Ovary (tissue), 9 donors: ENCODE measurements around the gene TVP23C. TPM values are rescaled to one million over a fixed set of nuclear protein-coding genes. Genes with fewer than 3 reads are reported as not detected.
A peak's percentile ranks its signal among the peaks of the same experiment; 100 is the strongest.
"Not testable (repeated sequence)": the region's sequence is repeated elsewhere in the genome, so short reads cannot be mapped to it uniquely, and the experiment has no call there.

ENCODE experiments used
- DNase-seq, 5 donors: peaks; one replicate each; pipeline ENCODE4 v3.0.0-alpha.2; 2019 to 2020
- H3K27ac ChIP-seq, 2 donors: fragments of 200-600 bp; one replicate each; pipeline versions ENCODE4 v1.5.1 to v1.8.0; 2019 to 2022
- H3K27me3 ChIP-seq: fragments of 200-600 bp; one replicate; pipeline ENCODE4 v1.8.0; 2022
- H3K36me3 ChIP-seq: fragments of 200-600 bp; sonication (generic); one replicate; pipeline ENCODE4 v1.5.1; 2019
- H3K4me1 ChIP-seq: one replicate; pipeline ENCODE4 v1.8.1; 2013; ENCODE audit warnings: mild to moderate bottlenecking, moderate library complexity; ENCODE audit not compliant: insufficient read depth
- H3K4me3 ChIP-seq: fragments of 200-600 bp; sonication (generic); one replicate; pipeline ENCODE4 v1.5.1; 2017
- H3K9me3 ChIP-seq, 2 donors: fragments of 200-600 bp in 1 of 2; sonication (generic) in 1 of 2; one replicate each; pipeline versions ENCODE4 v1.5.1 to v1.8.1; 2013 to 2019; ENCODE audit warnings: mild to moderate bottlenecking in 1 of 2, moderate library complexity in 1 of 2
- EP300 ChIP-seq: sonication (generic); formaldehyde crosslinking; IDR thresholded peaks from one replicate; pipeline ENCODE4 v1.6.1; 2017; ENCODE audit warnings: antibody characterized with exemption
- POLR2A ChIP-seq: fragments of 450-650 bp; IDR thresholded peaks from one replicate; pipeline ENCODE4 v1.6.1; 2017; ENCODE audit warnings: antibody characterized with exemption, mild to moderate bottlenecking, moderate library complexity
- WGBS, 3 donors: extraction: QIAGEN DNeasy Blood & Tissue Kit in 1 of 3; methylation state at CpG; one replicate each; pipeline versions ENCODE4 v1.1.5 to v1.1.7; 2013 to 2017; 5-methylcytosine and 5-hydroxymethylcytosine counted together
- intact Hi-C, 4 donors: fragments of 100-400 bp; cut with DNase I; formaldehyde crosslinking; loops; one replicate each; pipeline versions ENCODE4 v1.11.0 to v1.15.1; 2022 to 2023
- polyA plus RNA-seq, 2 donors: library from polyadenylated mRNA; stranded (reverse); fragments of 200-250 nt in 1 of 2; fragments of 350-450 nt in 1 of 2; fragmentation: Illumina TruSeq in 1 of 2; extraction: RNeasy Lipid Tissue Mini Kit (QIAGEN cat#74804) in 1 of 2; gene quantifications; one replicate each; pipeline ENCODE4 v1.2.3, GENCODE V29; 2013 to 2014
- total RNA-seq, 7 donors: library from RNA; depleted of rRNA in 2 of 7; stranded (reverse); fragments of >200 nt in 2 of 7; fragmentation: NEBNext Ultra II Directional in 3 of 7; extraction: Animal tissue kit (Norgen Biotek cat#: 25700) in 3 of 7; gene quantifications; one replicate each; pipeline versions ENCODE4 v1.1.0 to v1.2.4, GENCODE V29; 2016 to 2023
- TF ChIP-seq, protein P1 (sequence below), 3 donors: fragments of 450-650 bp in 2 of 3; fragments of 200-600 bp in 1 of 3; IDR thresholded peaks; one replicate each; pipeline versions ENCODE4 v1.5.1 to v1.8.0; 2016 to 2022; ENCODE audit warnings: antibody characterized with exemption in 3 of 3, mild to moderate bottlenecking in 1 of 3
- donor health status: DM: no; HTN: no; CAD: no; lungs with moderate emphysema.
- donor health status: DM: no; HTN: no; CAD: no.
- donor health status: Bipolar disorder and iron deficiency.
- donor health status: DM: yes; HTN: yes; CAD: no.
- donor health status: DM: no; HTN: no; CAD: no.
- donor health status: DM: yes; HTN: yes; CAD: no.

Gene TVP23C
- total and polyA plus RNA-seq, 9 donors, result 5.8 to 31.7 (median 23.3) TPM

DNA sequence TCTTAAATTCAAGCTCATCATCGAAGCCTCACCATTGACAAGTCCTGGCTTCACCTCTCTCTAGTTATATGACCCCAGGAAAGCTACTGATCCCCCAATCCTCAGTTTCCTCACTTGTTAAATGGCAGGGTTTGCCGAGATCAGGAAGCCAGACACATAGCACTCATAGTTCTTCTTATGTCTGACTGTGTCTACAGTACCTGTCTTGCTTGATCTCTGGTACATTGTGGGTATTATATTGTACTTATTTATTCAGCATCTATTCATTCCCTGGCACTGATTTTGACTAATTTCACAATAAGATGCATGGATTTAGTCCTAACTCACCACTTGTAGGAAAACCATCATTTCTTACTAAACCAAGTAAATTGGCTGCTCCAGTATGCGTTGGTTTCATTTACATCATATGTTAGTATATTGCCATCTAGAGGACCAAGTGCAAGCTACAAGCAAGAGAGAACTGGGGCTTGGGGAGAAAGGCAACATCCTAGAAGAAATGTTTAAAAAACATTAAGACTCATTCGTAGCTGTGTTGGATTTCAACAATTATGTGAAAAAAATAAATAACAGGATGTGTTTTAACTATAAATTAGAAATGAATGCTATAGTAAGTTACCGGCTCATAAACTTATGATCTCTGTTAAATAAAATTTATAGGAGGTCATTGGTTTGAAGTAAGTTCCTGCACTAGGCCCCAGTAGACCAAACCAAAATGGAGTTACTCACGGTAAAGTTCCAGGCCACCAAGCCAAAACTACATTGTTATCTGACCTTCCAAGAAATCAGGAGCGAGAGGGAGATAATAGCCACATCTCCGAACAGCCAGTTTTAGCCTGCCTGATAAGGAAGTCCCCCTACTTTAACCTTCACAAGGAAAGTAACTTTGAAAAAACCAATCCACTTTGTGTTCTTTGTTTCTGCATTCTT, 36.7 kb downstream of the TVP23C start:
- H3K4me3 ChIP-seq, intact Hi-C loops, H3K4me1 ChIP-seq, DNase-seq, H3K36me3 ChIP-seq, H3K9me3 ChIP-seq, H3K27me3 ChIP-seq, H3K27ac ChIP-seq: not testable (repeated sequence)
- 26 to 39% (median 32%) methylated on average over 7 to 8 of the region's 8 CpGs for WGBS, 3 donors
- TF ChIP-seq, protein P1, sequence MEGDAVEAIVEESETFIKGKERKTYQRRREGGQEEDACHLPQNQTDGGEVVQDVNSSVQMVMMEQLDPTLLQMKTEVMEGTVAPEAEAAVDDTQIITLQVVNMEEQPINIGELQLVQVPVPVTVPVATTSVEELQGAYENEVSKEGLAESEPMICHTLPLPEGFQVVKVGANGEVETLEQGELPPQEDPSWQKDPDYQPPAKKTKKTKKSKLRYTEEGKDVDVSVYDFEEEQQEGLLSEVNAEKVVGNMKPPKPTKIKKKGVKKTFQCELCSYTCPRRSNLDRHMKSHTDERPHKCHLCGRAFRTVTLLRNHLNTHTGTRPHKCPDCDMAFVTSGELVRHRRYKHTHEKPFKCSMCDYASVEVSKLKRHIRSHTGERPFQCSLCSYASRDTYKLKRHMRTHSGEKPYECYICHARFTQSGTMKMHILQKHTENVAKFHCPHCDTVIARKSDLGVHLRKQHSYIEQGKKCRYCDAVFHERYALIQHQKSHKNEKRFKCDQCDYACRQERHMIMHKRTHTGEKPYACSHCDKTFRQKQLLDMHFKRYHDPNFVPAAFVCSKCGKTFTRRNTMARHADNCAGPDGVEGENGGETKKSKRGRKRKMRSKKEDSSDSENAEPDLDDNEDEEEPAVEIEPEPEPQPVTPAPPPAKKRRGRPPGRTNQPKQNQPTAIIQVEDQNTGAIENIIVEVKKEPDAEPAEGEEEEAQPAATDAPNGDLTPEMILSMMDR (IDR thresholded peaks at IDR 0.05), result peak in 2 of 3 donors; percentile 24 to 39

- H3K27ac ChIP-seq, H3K4me3 ChIP-seq, DNase-seq, H3K4me1 ChIP-seq, intact Hi-C loops, H3K27me3 ChIP-seq, H3K36me3 ChIP-seq, H3K9me3 ChIP-seq: not testable (repeated sequence)
- 75 to 87% (median 78%) methylated on average over 10 to 12 of the region's 12 CpGs for WGBS, 3 donors
Observed at GRCh38 chr17:15524990-15525985, 38.0 kb downstream of the TVP23C start.

DNA sequence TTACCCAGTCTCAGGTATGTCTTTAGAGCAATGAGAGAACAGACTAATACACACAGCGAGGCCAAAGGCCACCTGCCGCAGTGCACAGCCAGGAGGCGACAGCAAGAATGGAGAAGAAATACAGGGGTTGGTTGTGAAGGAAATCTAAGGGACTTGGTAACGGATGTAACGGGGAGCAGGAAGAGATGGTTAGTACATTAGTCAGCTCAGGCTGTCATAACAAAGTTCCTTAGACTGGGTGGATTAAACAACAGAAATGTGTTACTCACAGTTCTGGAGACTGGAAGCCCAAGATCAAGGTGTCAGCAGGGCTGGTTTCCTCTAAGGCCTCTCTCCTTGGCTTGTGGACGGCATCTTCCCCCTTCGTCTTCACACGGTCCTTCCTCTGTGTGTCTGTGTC, 47.1 kb downstream of the TVP23C start:
- WGBS, 3 donors, result 95 to 97% (median 96%) methylated on average over 8 of the region's 8 CpGs
- TF ChIP-seq, protein P1 (IDR thresholded peaks at IDR 0.05), result no peak
- no peak for TF ChIP-seq POLR2A
- H3K27ac ChIP-seq, result no peak overlapping the region

DNA sequence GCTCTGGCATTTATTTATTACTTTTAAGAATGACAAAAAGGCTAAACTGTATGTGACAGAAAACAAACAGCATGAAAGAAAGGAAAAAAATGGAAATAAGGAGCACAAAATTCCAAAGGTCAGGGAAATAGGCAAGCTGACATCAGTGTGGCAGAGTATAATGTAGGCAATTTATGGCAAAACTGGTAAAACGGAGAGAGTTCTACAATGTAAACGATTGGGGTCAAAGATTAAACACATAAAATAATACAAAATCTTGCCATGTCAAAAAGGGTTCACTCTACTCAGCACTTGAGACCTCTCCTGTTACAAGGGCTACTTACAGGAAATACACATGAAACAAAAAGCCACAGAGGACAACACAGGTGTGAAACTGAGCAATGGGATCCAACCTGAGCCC, 48.8 kb downstream of the TVP23C start:
- H3K27me3 ChIP-seq, result no peaks in the 10 kb centered on the region
- H3K9me3 ChIP-seq, result no peaks in the 10 kb centered on the region
- no peak for DNase-seq
- intact Hi-C loops, result no loop called here
- H3K36me3 ChIP-seq, result no peaks in the 10 kb centered on the region
- no peak overlapping the region for H3K27ac ChIP-seq
- TF ChIP-seq EP300 (no peak), POLR2A (no peak)
- TF ChIP-seq, protein P1 (IDR thresholded peaks at IDR 0.05), result no peak
- peaks cover 8% of the 10 kb centered on the region for H3K4me1 ChIP-seq
- no peak overlapping the region for H3K4me3 ChIP-seq
- 57 to 60% (median 58%) methylated on average over 2 of the region's 2 CpGs for WGBS, 3 donors

More for the DNA sequence above, 47.1 kb downstream of the TVP23C start:
- no peaks in the 10 kb centered on the region for H3K27me3 ChIP-seq
- H3K9me3 ChIP-seq, result no peaks in the 10 kb centered on the region
- intact Hi-C loops, result no loop called here
- H3K4me1 ChIP-seq, result peaks cover 8% of the 10 kb centered on the region
- no peak overlapping the region for H3K4me3 ChIP-seq
- no peaks in the 10 kb centered on the region for H3K36me3 ChIP-seq
- no peak for DNase-seq
